ENCODE measurements around the gene NALCN. TPM values are rescaled to one million over a fixed set of nuclear protein-coding genes. Genes with fewer than 3 reads are reported as not detected.

The NALCN gene
- 38.0 to 59.7 TPM (median 38.6 TPM) in 3 replicates for total RNA-seq
- long read RNA-seq, full-length matches to known transcripts = 9 of 46 reads
- long read RNA-seq, partial matches to known transcripts = 10 of 46 reads
- long read RNA-seq, other reads (novel, unspliced or antisense) = 27 of 46 reads

- Mint-ChIP-seq H3K27me3 (ENCODE audit: low read depth) (no peaks in the 10 kb centered on the region), H3K27ac (ENCODE audit: unreplicated experiment) (peak within 1 kb of the TSS; percentile 97), H3K9me3 (ENCODE audit: low read depth) (no peaks in the 10 kb centered on the region), H3K4me3 (ENCODE audit: unreplicated experiment) (peak within 1 kb of the TSS; percentile 87), H3K4me1 (ENCODE audit: low read depth) (peaks cover 38% of the 10 kb centered on the region), H3K36me3 (ENCODE audit: low read depth) (peaks cover 4% of the 10 kb centered on the region)
- DNase-seq (ENCODE audit: low spot score) = peak; percentile 87
- TF ChIP-seq, protein P1, sequence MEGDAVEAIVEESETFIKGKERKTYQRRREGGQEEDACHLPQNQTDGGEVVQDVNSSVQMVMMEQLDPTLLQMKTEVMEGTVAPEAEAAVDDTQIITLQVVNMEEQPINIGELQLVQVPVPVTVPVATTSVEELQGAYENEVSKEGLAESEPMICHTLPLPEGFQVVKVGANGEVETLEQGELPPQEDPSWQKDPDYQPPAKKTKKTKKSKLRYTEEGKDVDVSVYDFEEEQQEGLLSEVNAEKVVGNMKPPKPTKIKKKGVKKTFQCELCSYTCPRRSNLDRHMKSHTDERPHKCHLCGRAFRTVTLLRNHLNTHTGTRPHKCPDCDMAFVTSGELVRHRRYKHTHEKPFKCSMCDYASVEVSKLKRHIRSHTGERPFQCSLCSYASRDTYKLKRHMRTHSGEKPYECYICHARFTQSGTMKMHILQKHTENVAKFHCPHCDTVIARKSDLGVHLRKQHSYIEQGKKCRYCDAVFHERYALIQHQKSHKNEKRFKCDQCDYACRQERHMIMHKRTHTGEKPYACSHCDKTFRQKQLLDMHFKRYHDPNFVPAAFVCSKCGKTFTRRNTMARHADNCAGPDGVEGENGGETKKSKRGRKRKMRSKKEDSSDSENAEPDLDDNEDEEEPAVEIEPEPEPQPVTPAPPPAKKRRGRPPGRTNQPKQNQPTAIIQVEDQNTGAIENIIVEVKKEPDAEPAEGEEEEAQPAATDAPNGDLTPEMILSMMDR (IDR thresholded peaks at IDR 0.05) = no peak
These were observed at the start of gene NALCN for GRCh38 chr13:101416181-101417042. NALCN (minus strand) TSS chr13:101416508; CDS start chr13:101399126, 17,382 bp downstream.

DNA sequence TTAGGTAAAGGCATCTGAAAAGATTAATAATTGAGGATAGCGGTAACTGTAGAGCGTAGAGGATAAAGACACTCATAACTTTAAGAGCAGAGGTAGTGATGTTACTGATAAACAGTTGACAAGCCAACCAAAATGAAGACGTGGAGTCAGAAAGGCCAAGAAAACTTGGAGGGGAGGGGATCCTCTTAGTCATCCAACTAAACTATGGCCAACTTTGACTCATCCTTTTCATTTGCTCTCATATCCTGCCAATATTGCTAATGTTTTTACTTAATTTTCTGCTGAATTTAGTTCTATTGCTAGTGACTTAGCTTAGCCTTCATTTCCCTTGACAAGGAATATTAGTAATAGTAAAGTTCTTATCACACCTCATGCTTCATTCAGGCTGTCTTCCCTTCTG is 49.6 kb upstream of the NALCN start:
- no peaks in the 10 kb centered on the region for H3K9me3 Mint-ChIP-seq (ENCODE audit: low read depth)
- peaks cover 74% of the 10 kb centered on the region for H3K4me1 Mint-ChIP-seq (ENCODE audit: low read depth)
- TF ChIP-seq, protein P1 (IDR thresholded peaks at IDR 0.05) = no peak
- H3K4me3 Mint-ChIP-seq (ENCODE audit: unreplicated experiment) = no peak overlapping the region
- no peak for DNase-seq (ENCODE audit: low spot score)
- peaks cover 25% of the 10 kb centered on the region for H3K36me3 Mint-ChIP-seq (ENCODE audit: low read depth)
- peak overlapping the region; percentile 49 for H3K27ac Mint-ChIP-seq (ENCODE audit: unreplicated experiment)
- H3K27me3 Mint-ChIP-seq (ENCODE audit: low read depth) = no peaks in the 10 kb centered on the region

- Mint-ChIP-seq H3K27me3 (ENCODE audit: low read depth) (no peaks in the 10 kb centered on the region), H3K27ac (ENCODE audit: unreplicated experiment) (peak overlapping the region; percentile 92), H3K9me3 (ENCODE audit: low read depth) (peaks cover 10% of the 10 kb centered on the region), H3K36me3 (ENCODE audit: low read depth) (peaks cover 29% of the 10 kb centered on the region), H3K4me3 (ENCODE audit: unreplicated experiment) (no peak overlapping the region), H3K4me1 (ENCODE audit: low read depth) (peaks cover 80% of the 10 kb centered on the region)
- DNase-seq (ENCODE audit: low spot score) = no peak
- TF ChIP-seq, protein P1 (IDR thresholded peaks at IDR 0.05) = no peak
These were observed 40.9 kb upstream of the NALCN start for GRCh38 chr13:101457176-101457575.

DNA sequence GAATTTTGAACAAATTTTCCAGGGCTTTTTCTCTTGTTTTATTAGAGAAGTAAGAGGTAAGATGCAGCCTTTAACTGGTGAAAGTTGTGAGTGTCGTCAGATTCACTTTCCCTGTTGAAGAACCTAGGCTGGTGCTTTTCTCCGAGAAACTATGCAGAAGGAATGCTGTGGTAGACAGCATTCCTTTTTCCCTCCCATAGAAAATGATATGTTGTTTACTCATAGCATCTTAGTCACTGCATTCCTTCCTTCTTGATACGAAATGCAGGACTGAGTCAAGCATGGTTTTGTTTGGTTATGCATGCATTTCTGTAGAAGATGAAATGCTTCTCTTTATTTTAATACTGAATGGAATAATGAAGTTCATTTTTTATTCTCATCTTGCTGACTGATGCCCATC is 39.6 kb upstream of the NALCN start:
- H3K36me3 Mint-ChIP-seq (ENCODE audit: low read depth) = peaks cover 22% of the 10 kb centered on the region

DNA sequence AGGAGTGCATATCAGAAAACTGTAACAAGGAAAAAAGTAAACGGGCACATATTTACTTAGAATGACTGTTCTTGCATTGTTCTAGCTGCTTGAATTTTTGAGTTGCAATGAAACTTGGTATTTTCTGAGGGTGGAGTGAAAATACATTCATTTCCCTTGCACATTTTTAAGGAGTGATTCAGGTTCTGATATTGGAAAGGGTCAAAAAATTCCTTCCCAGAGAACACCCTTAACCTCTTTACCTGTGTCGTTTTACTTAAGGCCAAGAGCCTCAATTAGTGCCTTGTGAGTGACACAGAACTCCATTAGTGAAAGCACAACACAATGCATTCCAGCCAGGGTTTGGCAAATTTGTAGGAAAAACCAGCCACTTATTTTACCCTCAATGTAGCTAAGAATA is 38.5 kb upstream of the NALCN start:
- H3K9me3 Mint-ChIP-seq (ENCODE audit: low read depth) = no peaks in the 10 kb centered on the region
- H3K27ac Mint-ChIP-seq (ENCODE audit: unreplicated experiment) = peak overlapping the region; percentile 85
- H3K36me3 Mint-ChIP-seq (ENCODE audit: low read depth) = peaks cover 11% of the 10 kb centered on the region
- H3K4me3 Mint-ChIP-seq (ENCODE audit: unreplicated experiment) = peak overlapping the region; percentile 71
- peaks cover 81% of the 10 kb centered on the region for H3K4me1 Mint-ChIP-seq (ENCODE audit: low read depth)
- TF ChIP-seq, protein P1 (IDR thresholded peaks at IDR 0.05) = no peak
- no peaks in the 10 kb centered on the region for H3K27me3 Mint-ChIP-seq (ENCODE audit: low read depth)
- no peak for DNase-seq (ENCODE audit: low spot score)

More for the DNA sequence above, 39.6 kb upstream of the NALCN start:
- Mint-ChIP-seq H3K27me3 (ENCODE audit: low read depth) (no peaks in the 10 kb centered on the region), H3K9me3 (ENCODE audit: low read depth) (peaks cover 10% of the 10 kb centered on the region), H3K27ac (ENCODE audit: unreplicated experiment) (peak overlapping the region; percentile 92), H3K4me3 (ENCODE audit: unreplicated experiment) (peak overlapping the region; percentile 48), H3K4me1 (ENCODE audit: low read depth) (peaks cover 82% of the 10 kb centered on the region)
- no peak for DNase-seq (ENCODE audit: low spot score)
- TF ChIP-seq, protein P1 (IDR thresholded peaks at IDR 0.05) = no peak

Data from chondrocyte (in vitro differentiated cells).